SK-N-SH (cell line): ENCODE data around the gene RNASE9. TPM values are rescaled to one million over a fixed set of nuclear protein-coding genes. Genes with fewer than 3 reads are reported as not detected.

ENCODE experiments used
- CTCF ChIA-PET: fragments of 300-600, 350-600 bp; formaldehyde crosslinking; extraction: SDS; loops from one replicate; lab custom pipeline; 2021; lab: Yijun Ruan, JAX
- POLR2A ChIA-PET: fragments of 350-600 bp; sonication (Branson Sonifier 250); formaldehyde crosslinking; extraction: SDS; loops from one replicate; lab custom pipeline; 2020; ENCODE audit warnings: antibody characterized with exemption, inconsistent platforms; lab: Yijun Ruan, JAX
- DNase-seq: peaks from one replicate; pipeline ENCODE4 v3.0.0; 2012
- H2AFZ ChIP-seq: fragments of 200-600 bp; sonication (generic); 2 replicates; pipeline ENCODE4 v1.8.1; 2016; ENCODE audit warnings: antibody characterized with exemption, mild to moderate bottlenecking, low read depth
- H3F3A ChIP-seq: fragments of 200-600 bp; sonication (generic); replicated peaks from 2 replicates; pipeline ENCODE3; 2016; ENCODE audit warnings: antibody characterized with exemption, mild to moderate bottlenecking; ENCODE audit not compliant: insufficient read depth
- H3K27ac ChIP-seq, 2 experiments: fragments of 200-500 bp in 1 of 2; fragments of 200-600 bp in 1 of 2; sonication (Bioruptor generic) in 1 of 2; sonication (generic), shearing (Covaris generic) in 1 of 2; 2 replicates each; pipeline versions ENCODE4 v1.5.1 to v1.6.1; 2014 to 2016; ENCODE audit warnings: low read depth in 2 of 2, inconsistent platforms in 1 of 2, low read length in 1 of 2, mild to moderate bottlenecking in 1 of 2, mixed read lengths in 1 of 2
- H3K27me3 ChIP-seq: fragments of 200-600 bp; sonication (generic), shearing (Covaris generic); 2 replicates; pipeline ENCODE4 v1.6.1; 2016; ENCODE audit warnings: mixed run types; ENCODE audit not compliant: insufficient read depth
- H3K36me3 ChIP-seq, 2 experiments: fragments of 200-500 bp in 1 of 2; fragments of 200-600 bp in 1 of 2; sonication (Bioruptor generic) in 1 of 2; sonication (generic) in 1 of 2; replicated peaks in 1 of 2; 2 replicates each; pipeline versions ENCODE3 to v1.5.1; 2014 to 2016; ENCODE audit warnings: low read length in 1 of 2, mild to moderate bottlenecking in 1 of 2; ENCODE audit not compliant: insufficient read depth in 2 of 2, control insufficient read depth in 1 of 2
- H3K4me1 ChIP-seq, 2 experiments: fragments of 200-500 bp in 1 of 2; fragments of 200-600 bp in 1 of 2; sonication (Bioruptor generic) in 1 of 2; sonication (generic), shearing (Covaris generic) in 1 of 2; 2 replicates each; pipeline versions ENCODE4 v1.5.1 to v1.6.1; 2014 to 2016; ENCODE audit warnings: low read depth in 1 of 2, low read length in 1 of 2, mixed run types in 1 of 2; ENCODE audit not compliant: insufficient read depth in 2 of 2, control insufficient read depth in 1 of 2
- H3K4me2 ChIP-seq: fragments of 200-600 bp; sonication (generic), shearing (Covaris generic); 2 replicates; pipeline ENCODE4 v1.6.1; 2017; ENCODE audit warnings: mixed run types
- H3K4me3 ChIP-seq, 2 experiments: fragments of 200-500 bp in 1 of 2; fragments of 200-600 bp in 1 of 2; sonication (Bioruptor generic) in 1 of 2; sonication (generic), shearing (Covaris generic) in 1 of 2; 2 replicates each; pipeline versions ENCODE4 v1.5.1 to v1.8.1; 2014 to 2016; ENCODE audit warnings: low read depth in 2 of 2, inconsistent platforms in 1 of 2, low read length in 1 of 2, mild to moderate bottlenecking in 1 of 2, mixed read lengths in 1 of 2, moderate library complexity in 1 of 2
- H3K79me2 ChIP-seq: fragments of 200-600 bp; sonication (generic); 2 replicates; pipeline ENCODE4 v1.8.1; 2017; ENCODE audit warnings: mild to moderate bottlenecking; ENCODE audit not compliant: insufficient read depth
- H3K9ac ChIP-seq: fragments of 200-600 bp; sonication (generic); 2 replicates; pipeline ENCODE4 v1.6.1; 2017; ENCODE audit warnings: mixed run types
- H3K9me2 ChIP-seq: fragments of 200-600 bp; sonication (generic); 2 replicates; pipeline ENCODE4 v1.6.1; 2017; ENCODE audit warnings: mixed run types
- H3K9me3 ChIP-seq: fragments of 200-600 bp; sonication (generic); 2 replicates; pipeline ENCODE4 v1.6.1; 2017; ENCODE audit warnings: mixed run types, mild to moderate bottlenecking, moderate library complexity
- H4K20me1 ChIP-seq: fragments of 200-600 bp; sonication (generic); 2 replicates; pipeline ENCODE4 v1.6.1; 2017; ENCODE audit warnings: mild to moderate bottlenecking, mixed run types; ENCODE audit not compliant: insufficient read depth
- CHD2 ChIP-seq: fragments of 150-350 bp; IDR thresholded peaks from 2 replicates; pipeline ENCODE4 v1.6.1; 2018; ENCODE audit warnings: low read length; ENCODE audit not compliant: partially characterized antibody
- ELF1 ChIP-seq: IDR thresholded peaks from 2 replicates; pipeline ENCODE4 v1.4.0; 2012
- EP300 ChIP-seq, 2 experiments: IDR thresholded peaks; 2 replicates each; pipeline versions ENCODE4 v1.4.0 to v1.6.1; 2012; ENCODE audit warnings: borderline replicate concordance in 1 of 2, low read depth in 1 of 2, low read length in 1 of 2
- EZH2phosphoT487 ChIP-seq: fragments of 200-600 bp; sonication (generic); IDR thresholded peaks from 2 replicates; pipeline ENCODE4 v1.6.1; 2017; ENCODE audit warnings: low read depth, mixed run types, mild to moderate bottlenecking, antibody characterized with exemption, moderate library complexity, borderline replicate concordance
- FOSL2 ChIP-seq: IDR thresholded peaks from 2 replicates; pipeline ENCODE4 v1.4.0; 2012; ENCODE audit warnings: low read depth, mild to moderate bottlenecking, moderate library complexity, borderline replicate concordance
- FOXM1 ChIP-seq: IDR thresholded peaks from 2 replicates; pipeline ENCODE4 v1.4.0; 2012; ENCODE audit warnings: low read depth, mild to moderate bottlenecking
- MEF2A ChIP-seq: IDR thresholded peaks from 2 replicates; pipeline ENCODE4 v1.4.0; 2012; ENCODE audit warnings: low read depth, borderline replicate concordance
- POLR2AphosphoS5 ChIP-seq: IDR thresholded peaks from 2 replicates; pipeline ENCODE4 v1.6.1; 2012; ENCODE audit warnings: low read depth, low read length
- RCOR1 ChIP-seq: fragments of 150-350 bp; IDR thresholded peaks from 2 replicates; pipeline ENCODE4 v1.6.1; 2017; ENCODE audit warnings: antibody characterized with exemption, low read length
- RFX5 ChIP-seq: IDR thresholded peaks from 2 replicates; pipeline ENCODE4 v1.6.1; 2012; ENCODE audit warnings: mild to moderate bottlenecking, improper control_type of control experiment, low read length
- RXRA ChIP-seq: IDR thresholded peaks from 2 replicates; pipeline ENCODE4 v1.4.0; 2012; ENCODE audit warnings: low read depth, mild to moderate bottlenecking, borderline replicate concordance
- TAF1 ChIP-seq: IDR thresholded peaks from 2 replicates; pipeline ENCODE4 v1.6.1; 2012; ENCODE audit warnings: low read depth, mild to moderate bottlenecking, low read length, moderate library complexity, borderline replicate concordance
- TEAD4 ChIP-seq: IDR thresholded peaks from 2 replicates; pipeline ENCODE4 v1.4.0; 2012; ENCODE audit warnings: mild to moderate bottlenecking, borderline replicate concordance; ENCODE audit not compliant: insufficient read depth
- WGBS: methylation state at CpG from one replicate; pipeline ENCODE4 v1.1.6; 2017; ENCODE audit warnings: low lambda C conversion rate; 5-methylcytosine and 5-hydroxymethylcytosine counted together
- polyA plus RNA-seq, 3 experiments: library from polyadenylated mRNA; depleted of rRNA; stranded (reverse); fragments of >200 nt; gene quantifications; 2 replicates each; pipeline ENCODE4 v1.2.3, GENCODE V29; 2012
- TF ChIP-seq, protein P1 (sequence below): fragments of 150-350 bp; IDR thresholded peaks from 2 replicates; pipeline ENCODE4 v1.6.1; 2017; ENCODE audit warnings: antibody characterized with exemption, low read length, low read depth, borderline replicate concordance
- TF ChIP-seq, protein P2 (sequence below): fragments of 150-350 bp; IDR thresholded peaks from 2 replicates; pipeline ENCODE4 v1.6.1; 2016; ENCODE audit warnings: mild to moderate bottlenecking, low read depth, low read length
- TF ChIP-seq, protein P3 (sequence below): IDR thresholded peaks from 2 replicates; pipeline ENCODE4 v1.4.0; 2012; ENCODE audit warnings: low read depth, borderline replicate concordance

RNASE9 gene
- polyA plus RNA-seq, 1 of the 3 experiments (the other 2 are of a cell fraction), result not detected

DNA sequence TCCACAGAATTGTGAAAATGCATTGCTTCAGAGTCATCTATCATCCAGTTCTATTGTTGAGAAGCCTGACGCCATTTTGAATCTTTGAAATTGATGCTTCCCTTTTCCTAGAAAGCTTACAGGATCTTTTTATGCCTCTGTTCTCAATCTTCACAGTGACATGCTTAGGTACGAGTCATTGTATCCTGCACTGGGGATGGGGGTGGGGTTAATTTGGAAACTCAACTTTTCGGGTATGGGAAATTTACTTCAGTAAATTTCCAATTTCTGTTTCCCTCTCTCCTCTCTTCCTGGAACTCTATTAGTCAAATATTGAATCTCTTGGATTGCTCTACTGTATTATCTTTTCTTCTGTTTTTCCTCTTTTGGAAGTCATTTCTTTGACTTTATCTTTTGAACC is 31.0 kb downstream of the RNASE9 start:
- Histone ChIP-seq H3K79me2 (no peaks in the 10 kb centered on the region), H3K27ac (no peak overlapping the region), H3K36me3 (no peaks in the 10 kb centered on the region), H3K9ac (no peak overlapping the region), H2AFZ (peak overlapping the region; percentile 51; the same call in 1 of the 2 replicates), H4K20me1 (no peaks in the 10 kb centered on the region), H3K9me3 (no peaks in the 10 kb centered on the region), H3K27me3 (peaks cover 27% of the 10 kb centered on the region; the same call in 1 of the 2 replicates), H3K9me2 (no peaks in the 10 kb centered on the region), H3K4me2 (no peak overlapping the region), H3K4me3 (no peak overlapping the region), H3F3A (no peaks in the 10 kb centered on the region), H3K4me1 (no peaks in the 10 kb centered on the region)
- ChIA-PET CTCF (interaction anchor here (0.7 to 2.4 kb wide), 15 partner anchors 10 to 202 kb away, joined by 3 to 9 read pairs (median 4); partner anchors contain the start of genes APEX1 and OSGEP), POLR2A (no interaction called here)
- TF ChIP-seq POLR2AphosphoS5, result no peak
- TF ChIP-seq MEF2A, result no peak
- TF ChIP-seq EZH2phosphoT487, result no peak
- no peak for TF ChIP-seq ELF1
- no peak for TF ChIP-seq FOSL2
- TF ChIP-seq RFX5, result no peak
- TF ChIP-seq, protein P1, sequence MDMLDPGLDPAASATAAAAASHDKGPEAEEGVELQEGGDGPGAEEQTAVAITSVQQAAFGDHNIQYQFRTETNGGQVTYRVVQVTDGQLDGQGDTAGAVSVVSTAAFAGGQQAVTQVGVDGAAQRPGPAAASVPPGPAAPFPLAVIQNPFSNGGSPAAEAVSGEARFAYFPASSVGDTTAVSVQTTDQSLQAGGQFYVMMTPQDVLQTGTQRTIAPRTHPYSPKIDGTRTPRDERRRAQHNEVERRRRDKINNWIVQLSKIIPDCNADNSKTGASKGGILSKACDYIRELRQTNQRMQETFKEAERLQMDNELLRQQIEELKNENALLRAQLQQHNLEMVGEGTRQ, result no peak
- no peak for TF ChIP-seq FOXM1
- TF ChIP-seq, protein P2, sequence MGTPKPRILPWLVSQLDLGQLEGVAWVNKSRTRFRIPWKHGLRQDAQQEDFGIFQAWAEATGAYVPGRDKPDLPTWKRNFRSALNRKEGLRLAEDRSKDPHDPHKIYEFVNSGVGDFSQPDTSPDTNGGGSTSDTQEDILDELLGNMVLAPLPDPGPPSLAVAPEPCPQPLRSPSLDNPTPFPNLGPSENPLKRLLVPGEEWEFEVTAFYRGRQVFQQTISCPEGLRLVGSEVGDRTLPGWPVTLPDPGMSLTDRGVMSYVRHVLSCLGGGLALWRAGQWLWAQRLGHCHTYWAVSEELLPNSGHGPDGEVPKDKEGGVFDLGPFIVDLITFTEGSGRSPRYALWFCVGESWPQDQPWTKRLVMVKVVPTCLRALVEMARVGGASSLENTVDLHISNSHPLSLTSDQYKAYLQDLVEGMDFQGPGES, result no peak
- TF ChIP-seq RXRA, result no peak
- DNase-seq, result no peak
- 9% methylated on average over 3 of the region's 3 CpGs for WGBS

DNA sequence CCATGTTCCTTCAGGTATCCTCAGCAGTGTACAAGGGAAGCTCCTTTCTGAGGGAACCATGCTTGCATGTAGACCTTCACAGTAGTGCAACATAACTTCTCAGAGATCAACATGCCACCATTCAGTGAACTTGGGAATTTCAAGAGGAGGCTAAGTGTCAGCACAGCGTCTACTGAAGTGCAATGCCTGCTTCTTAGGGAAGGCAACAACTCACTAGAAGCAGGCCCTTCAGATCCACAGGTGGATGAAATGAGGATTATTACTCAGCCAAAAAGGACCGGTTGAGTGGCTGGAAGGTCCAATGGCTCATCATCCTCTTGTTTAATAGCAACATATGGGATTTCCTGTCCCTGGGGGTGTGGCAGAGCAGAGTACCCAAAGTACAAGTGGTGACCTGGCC is 36.8 kb downstream of the RNASE9 start:
- no peaks in the 10 kb centered on the region for H3F3A ChIP-seq
- no peaks in the 10 kb centered on the region for H3K79me2 ChIP-seq
- H3K9me2 ChIP-seq, result no peaks in the 10 kb centered on the region
- 8% methylated on average over 2 of the region's 2 CpGs for WGBS
- no peak for DNase-seq
- H3K9ac ChIP-seq, result no peak overlapping the region
- no peak overlapping the region for H3K4me2 ChIP-seq
- no peak overlapping the region for H2AFZ ChIP-seq
- POLR2A ChIA-PET, result no interaction called here
- H4K20me1 ChIP-seq, result no peaks in the 10 kb centered on the region
- no peak overlapping the region for H3K4me3 ChIP-seq
- TF ChIP-seq RCOR1 (no peak), CHD2 (no peak), TEAD4 (no peak), TAF1 (no peak), EP300 (IDR thresholded peaks at IDR 0.05; ENCODE audit: borderline replicate concordance in 1 of 2, low read depth in 1 of 2, low read length in 1 of 2) (no peak)
- TF ChIP-seq, protein P3, sequence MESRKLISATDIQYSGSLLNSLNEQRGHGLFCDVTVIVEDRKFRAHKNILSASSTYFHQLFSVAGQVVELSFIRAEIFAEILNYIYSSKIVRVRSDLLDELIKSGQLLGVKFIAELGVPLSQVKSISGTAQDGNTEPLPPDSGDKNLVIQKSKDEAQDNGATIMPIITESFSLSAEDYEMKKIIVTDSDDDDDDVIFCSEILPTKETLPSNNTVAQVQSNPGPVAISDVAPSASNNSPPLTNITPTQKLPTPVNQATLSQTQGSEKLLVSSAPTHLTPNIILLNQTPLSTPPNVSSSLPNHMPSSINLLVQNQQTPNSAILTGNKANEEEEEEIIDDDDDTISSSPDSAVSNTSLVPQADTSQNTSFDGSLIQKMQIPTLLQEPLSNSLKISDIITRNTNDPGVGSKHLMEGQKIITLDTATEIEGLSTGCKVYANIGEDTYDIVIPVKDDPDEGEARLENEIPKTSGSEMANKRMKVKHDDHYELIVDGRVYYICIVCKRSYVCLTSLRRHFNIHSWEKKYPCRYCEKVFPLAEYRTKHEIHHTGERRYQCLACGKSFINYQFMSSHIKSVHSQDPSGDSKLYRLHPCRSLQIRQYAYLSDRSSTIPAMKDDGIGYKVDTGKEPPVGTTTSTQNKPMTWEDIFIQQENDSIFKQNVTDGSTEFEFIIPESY, result no peak
- TF ChIP-seq, all 33 proteins: peak for 0
- no peak overlapping the region for H3K27ac ChIP-seq
- H3K27me3 ChIP-seq, result peaks cover 15% of the 10 kb centered on the region; the same call in 1 of the 2 replicates
- H3K9me3 ChIP-seq, result no peaks in the 10 kb centered on the region
- CTCF ChIA-PET, result no interaction called here
- H3K4me1 ChIP-seq, result no peaks in the 10 kb centered on the region
- no peaks in the 10 kb centered on the region for H3K36me3 ChIP-seq
